Lower lobe of right lung (tissue), 2 donors: ENCODE measurements around the gene DMRTC2. TPM values are rescaled to one million over a fixed set of nuclear protein-coding genes. Genes with fewer than 3 reads are reported as not detected.

Experiments used
- ATAC-seq, 2 donors: fragments of 200-7000 bp; cut with Tn5 transposase; one replicate each; pipeline ENCODE4 v1.9.1; 2020 to 2022; ENCODE audit warnings: mild to moderate bottlenecking in 2 of 2, moderate library complexity in 2 of 2
- DNase-seq: peaks from one replicate; pipeline ENCODE4 v3.0.0-alpha.2; 2020
- H3K27ac ChIP-seq: fragments of 200-600 bp; one replicate; pipeline ENCODE4 v1.8.0; 2022
- H3K27me3 ChIP-seq: fragments of 200-600 bp; one replicate; pipeline ENCODE4 v1.8.0; 2022; ENCODE audit warnings: low read depth
- H3K36me3 ChIP-seq: fragments of 200-600 bp; one replicate; pipeline ENCODE4 v1.8.0; 2022; ENCODE audit warnings: mild to moderate bottlenecking
- H3K4me1 ChIP-seq: fragments of 200-600 bp; one replicate; pipeline ENCODE4 v1.8.0; 2022
- H3K4me3 ChIP-seq: fragments of 200-600 bp; one replicate; pipeline ENCODE4 v1.8.0; 2022; ENCODE audit warnings: mild to moderate bottlenecking
- H3K9me3 ChIP-seq: fragments of 200-600 bp; one replicate; pipeline ENCODE4 v1.8.0; 2022
- CTCF ChIP-seq: fragments of 200-600 bp; IDR thresholded peaks from one replicate; pipeline ENCODE4 v1.8.0; 2022; ENCODE audit warnings: antibody characterized with exemption, mild to moderate bottlenecking
- intact Hi-C: fragments of 100-400 bp; cut with DNase I; formaldehyde crosslinking; loops from one replicate; pipeline ENCODE4 v1.11.0; 2022
- microRNA-seq: library from miRNA; unstranded; fragments of <30 nt; microRNA quantifications from one replicate; pipeline ENCODE4 v1.2.0, GENCODE V29; 2020; ENCODE audit warnings: borderline number of aligned reads
- total RNA-seq: library from RNA; stranded (reverse); fragmentation: NEBNext Ultra II Directional; extraction: Animal tissue kit (Norgen Biotek cat#: 25700); gene quantifications from one replicate; pipeline ENCODE4 v1.2.1, GENCODE V29; 2021
- donor health status: DM: no; HTN: yes; CAD: no; lungs with severe emphysema.

DMRTC2 gene
- total RNA-seq, 1 donor from 2014 or later: not detected

- Histone ChIP-seq H3K9me3 (no peaks in the 10 kb centered on the region), H3K27me3 (no peaks in the 10 kb centered on the region), H3K4me3 (no peak overlapping the region), H3K27ac (no peak overlapping the region), H3K4me1 (no peaks in the 10 kb centered on the region), H3K36me3 (peaks cover 80% of the 10 kb centered on the region)
- intact Hi-C loops: no loop called here
- ATAC-seq (peak in 1 of 2 donors; percentile 15), DNase-seq (no peak)
- no peak for TF ChIP-seq CTCF
Observed at GRCh38 chr19:41897820-41898219, 53.0 kb downstream of the DMRTC2 start.

GRCh38 chr19:41898235-41898634 lies 53.4 kb downstream of the DMRTC2 start:
- H3K27ac ChIP-seq: no peak overlapping the region
- TF ChIP-seq CTCF: no peak
- intact Hi-C loops: no loop called here
- H3K27me3 ChIP-seq: no peaks in the 10 kb centered on the region
- H3K4me1 ChIP-seq: no peaks in the 10 kb centered on the region
- DNase-seq (no peak), ATAC-seq (no peak)
- H3K36me3 ChIP-seq: peaks cover 81% of the 10 kb centered on the region
- H3K9me3 ChIP-seq: no peaks in the 10 kb centered on the region
- H3K4me3 ChIP-seq: no peak overlapping the region

Small RNA genes lying within 50 kb of the gene (microRNA-seq; reads per million reads assigned to microRNA genes)
- not detected for gene MIR6797

Other genes starting within 250 kb of the DMRTC2 start
- 5.6 TPM for gene CEACAM4, start 218.0 kb upstream of the DMRTC2 start, total RNA-seq
- not detected for gene CEACAM7, start 156.8 kb upstream of the DMRTC2 start, total RNA-seq
- gene CEACAM5, start 136.4 kb upstream of the DMRTC2 start, total RNA-seq: 99.7 TPM
- 369 TPM for gene CEACAM6, start 89.5 kb upstream of the DMRTC2 start, total RNA-seq
- 4.3 TPM for gene CEACAM3, start 48.5 kb upstream of the DMRTC2 start, total RNA-seq
- not detected for gene LYPD4, start 359 bp upstream of the DMRTC2 start, total RNA-seq
- gene RPS19, start 15.2 kb downstream of the DMRTC2 start, total RNA-seq: 1,736 TPM
- 1.2 TPM for gene CD79A, start 32.2 kb downstream of the DMRTC2 start, total RNA-seq
- 206 TPM for gene ARHGEF1, start 38.1 kb downstream of the DMRTC2 start, total RNA-seq
- 0.41 TPM for gene ERFL, start 83.4 kb downstream of the DMRTC2 start, total RNA-seq
- 132 TPM for gene RABAC1, start 114.3 kb downstream of the DMRTC2 start, total RNA-seq
- 0.97 TPM for gene ATP1A3, start 149.2 kb downstream of the DMRTC2 start, total RNA-seq
- 0.41 TPM for gene GRIK5, start 225.2 kb downstream of the DMRTC2 start, total RNA-seq
- 11.8 TPM for gene ZNF574, start 231.1 kb downstream of the DMRTC2 start, total RNA-seq